ENCODE data around the gene LGI4. TPM values are rescaled to one million over a fixed set of nuclear protein-coding genes. Genes with fewer than 3 reads are reported as not detected.

Gene LGI4
- total and polyA plus RNA-seq, 2 donors from 2014 or later = 5.1 to 7.5 TPM

GRCh38 chr19:35087393-35087792 is 47.5 kb downstream of the LGI4 start:
- H3K27me3 ChIP-seq (ENCODE audit: control insufficient read depth, insufficient read depth, low read length) = no peaks in the 10 kb centered on the region
- TF ChIP-seq, protein P1, sequence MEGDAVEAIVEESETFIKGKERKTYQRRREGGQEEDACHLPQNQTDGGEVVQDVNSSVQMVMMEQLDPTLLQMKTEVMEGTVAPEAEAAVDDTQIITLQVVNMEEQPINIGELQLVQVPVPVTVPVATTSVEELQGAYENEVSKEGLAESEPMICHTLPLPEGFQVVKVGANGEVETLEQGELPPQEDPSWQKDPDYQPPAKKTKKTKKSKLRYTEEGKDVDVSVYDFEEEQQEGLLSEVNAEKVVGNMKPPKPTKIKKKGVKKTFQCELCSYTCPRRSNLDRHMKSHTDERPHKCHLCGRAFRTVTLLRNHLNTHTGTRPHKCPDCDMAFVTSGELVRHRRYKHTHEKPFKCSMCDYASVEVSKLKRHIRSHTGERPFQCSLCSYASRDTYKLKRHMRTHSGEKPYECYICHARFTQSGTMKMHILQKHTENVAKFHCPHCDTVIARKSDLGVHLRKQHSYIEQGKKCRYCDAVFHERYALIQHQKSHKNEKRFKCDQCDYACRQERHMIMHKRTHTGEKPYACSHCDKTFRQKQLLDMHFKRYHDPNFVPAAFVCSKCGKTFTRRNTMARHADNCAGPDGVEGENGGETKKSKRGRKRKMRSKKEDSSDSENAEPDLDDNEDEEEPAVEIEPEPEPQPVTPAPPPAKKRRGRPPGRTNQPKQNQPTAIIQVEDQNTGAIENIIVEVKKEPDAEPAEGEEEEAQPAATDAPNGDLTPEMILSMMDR (IDR thresholded peaks at IDR 0.05; ENCODE audit: borderline replicate concordance, extremely low read depth, insufficient read depth) = no peak
- H3K9me3 ChIP-seq (ENCODE audit: control insufficient read depth in 2 of 3, insufficient read depth in 1 of 3, low read length in 3 of 3) = no peaks in the 10 kb centered on the region
- no peak overlapping the region for H3K27ac ChIP-seq (ENCODE audit: low read depth in 2 of 2, low read length in 2 of 2)
- H3K4me3 ChIP-seq (ENCODE audit: low read length in 3 of 3) = no peak overlapping the region
- FAIRE-seq (no peak), DNase-seq (no peak)
- intact Hi-C loops (cut with DNase I) = no loop called here
- H3K36me3 ChIP-seq (ENCODE audit: control insufficient read depth in 2 of 3, insufficient read depth in 3 of 3, low read length in 3 of 3) = no peaks in the 10 kb centered on the region
- no peaks in the 10 kb centered on the region for H3K4me1 ChIP-seq (ENCODE audit: control insufficient read depth in 2 of 3, insufficient read depth in 2 of 3, low read depth in 1 of 3, low read length in 3 of 3)
- no peak overlapping the region for H3K9ac ChIP-seq (ENCODE audit: low read length in 3 of 3)

- TF ChIP-seq, protein P1 (IDR thresholded peaks at IDR 0.05; ENCODE audit: borderline replicate concordance, extremely low read depth, insufficient read depth) = no peak
- FAIRE-seq (no peak), DNase-seq (no peak)
- no peak overlapping the region for H3K27ac ChIP-seq (ENCODE audit: low read depth in 2 of 2, low read length in 2 of 2)
- intact Hi-C loops (cut with DNase I) = no loop called here
- H3K4me3 ChIP-seq (ENCODE audit: low read length in 3 of 3) = no peak overlapping the region
- H3K4me1 ChIP-seq (ENCODE audit: control insufficient read depth in 2 of 3, insufficient read depth in 2 of 3, low read depth in 1 of 3, low read length in 3 of 3) = no peaks in the 10 kb centered on the region
- H3K9me3 ChIP-seq (ENCODE audit: control insufficient read depth in 2 of 3, insufficient read depth in 1 of 3, low read length in 3 of 3) = no peaks in the 10 kb centered on the region
- no peaks in the 10 kb centered on the region for H3K27me3 ChIP-seq (ENCODE audit: control insufficient read depth, insufficient read depth, low read length)
- no peaks in the 10 kb centered on the region for H3K36me3 ChIP-seq (ENCODE audit: control insufficient read depth in 2 of 3, insufficient read depth in 3 of 3, low read length in 3 of 3)
- H3K9ac ChIP-seq (ENCODE audit: low read length in 3 of 3) = no peak overlapping the region
Measured at GRCh38 chr19:35086455-35086854, 48.4 kb downstream of the LGI4 start.

DNA sequence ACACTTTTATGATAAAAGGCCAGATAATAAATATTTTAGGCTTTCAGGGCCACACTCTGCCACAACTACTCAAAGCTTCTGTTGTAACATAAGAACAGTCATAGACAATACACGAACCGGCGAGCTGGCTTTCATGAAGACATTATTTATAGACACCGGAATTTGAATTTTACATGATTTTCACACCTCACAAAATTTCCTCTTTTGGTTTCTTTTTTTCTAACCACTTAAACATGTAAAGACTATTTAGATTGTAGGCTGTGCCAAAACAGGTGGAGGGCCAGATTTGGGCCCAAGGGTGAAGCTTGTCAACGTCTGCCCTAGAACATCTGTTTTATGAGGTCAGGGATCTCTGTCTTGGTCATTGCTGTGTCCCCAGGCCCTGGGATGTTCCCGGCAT is 48.9 kb downstream of the LGI4 start:
- Histone ChIP-seq H3K4me3 (ENCODE audit: low read length in 3 of 3) (no peak overlapping the region), H3K4me1 (ENCODE audit: control insufficient read depth in 2 of 3, insufficient read depth in 2 of 3, low read depth in 1 of 3, low read length in 3 of 3) (no peaks in the 10 kb centered on the region), H3K27me3 (ENCODE audit: control insufficient read depth, insufficient read depth, low read length) (no peaks in the 10 kb centered on the region), H3K9ac (ENCODE audit: low read length in 3 of 3) (no peak overlapping the region), H3K27ac (ENCODE audit: low read depth in 2 of 2, low read length in 2 of 2) (no peak overlapping the region), H3K9me3 (ENCODE audit: control insufficient read depth in 2 of 3, insufficient read depth in 1 of 3, low read length in 3 of 3) (no peaks in the 10 kb centered on the region), H3K36me3 (ENCODE audit: control insufficient read depth in 2 of 3, insufficient read depth in 3 of 3, low read length in 3 of 3) (no peaks in the 10 kb centered on the region)
- TF ChIP-seq, protein P1 (IDR thresholded peaks at IDR 0.05; ENCODE audit: borderline replicate concordance, extremely low read depth, insufficient read depth) = no peak
- no peak for FAIRE-seq
- intact Hi-C loops (cut with DNase I) = no loop called here
- DNase-seq = no peak

GRCh38 chr19:35084509-35084762 is 50.4 kb downstream of the LGI4 start:
- no peaks in the 10 kb centered on the region for H3K27me3 ChIP-seq (ENCODE audit: control insufficient read depth, insufficient read depth, low read length)
- DNase-seq (no peak), FAIRE-seq (no peak)
- H3K4me3 ChIP-seq (ENCODE audit: low read length in 3 of 3) = no peak overlapping the region
- TF ChIP-seq, protein P1 (IDR thresholded peaks at IDR 0.05; ENCODE audit: borderline replicate concordance, extremely low read depth, insufficient read depth) = no peak
- H3K9ac ChIP-seq (ENCODE audit: low read length in 3 of 3) = no peak overlapping the region
- no peaks in the 10 kb centered on the region for H3K36me3 ChIP-seq (ENCODE audit: control insufficient read depth in 2 of 3, insufficient read depth in 3 of 3, low read length in 3 of 3)
- H3K4me1 ChIP-seq (ENCODE audit: control insufficient read depth in 2 of 3, insufficient read depth in 2 of 3, low read depth in 1 of 3, low read length in 3 of 3) = no peaks in the 10 kb centered on the region
- intact Hi-C loops (cut with DNase I) = no loop called here
- no peaks in the 10 kb centered on the region for H3K9me3 ChIP-seq (ENCODE audit: control insufficient read depth in 2 of 3, insufficient read depth in 1 of 3, low read length in 3 of 3)
- H3K27ac ChIP-seq (ENCODE audit: low read depth in 2 of 2, low read length in 2 of 2) = no peak overlapping the region

Data from kidney (tissue), 14 donors.